SK-N-MC (cell line): ENCODE data around the gene GCNT4.

Experiments
- FOXP2 ChIP-seq: optimal IDR thresholded peaks from 2 replicates; pipeline ENCODE3; 2011; ENCODE audit warnings: mild to moderate bottlenecking, moderate library complexity; ENCODE audit not compliant: insufficient read depth; ENCODE audit errors: extremely low read length, control extremely low read depth
- POLR2AphosphoS5 ChIP-seq: IDR thresholded peaks from 2 replicates; pipeline ENCODE4 v1.6.1; 2012; ENCODE audit warnings: mild to moderate bottlenecking, low read depth, low read length, borderline replicate concordance

DNA sequence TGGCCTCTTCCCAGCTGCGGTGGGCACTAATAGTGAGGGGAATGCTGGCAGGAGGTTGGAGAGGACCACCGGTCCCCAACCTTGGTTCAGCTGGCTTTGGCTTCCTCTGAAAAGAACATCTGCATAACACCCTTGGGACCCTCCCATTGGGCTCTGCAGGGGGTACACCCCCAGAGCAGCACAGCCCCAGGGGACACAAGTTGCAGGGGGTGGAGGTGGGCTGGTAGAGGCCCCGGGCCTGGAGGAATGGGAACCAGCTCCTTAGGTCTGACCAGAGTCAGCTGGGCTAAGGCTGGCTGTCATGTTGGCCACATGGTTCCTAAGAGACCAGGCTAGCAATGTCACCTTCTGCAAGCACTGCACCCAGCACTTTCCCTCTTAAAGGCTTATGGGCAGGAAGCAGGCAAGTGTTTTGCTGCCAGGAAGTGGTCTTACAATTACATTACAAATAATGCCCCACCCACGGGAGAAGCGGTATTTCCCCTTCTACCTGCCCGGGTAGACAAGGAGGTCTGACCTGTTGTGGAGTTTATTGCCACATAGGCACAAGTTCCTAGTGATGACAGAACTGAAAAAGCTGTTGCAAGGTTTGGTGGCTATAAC is 18.1 kb downstream of the GCNT4 start:
- TF ChIP-seq POLR2AphosphoS5: no peak
- no peak for TF ChIP-seq FOXP2
